HepG2 (cell line): ENCODE results near the gene MTURN. TPM values are rescaled to one million over a fixed set of nuclear protein-coding genes. Genes with fewer than 3 reads are reported as not detected.

Source experiments
- ATAC-seq: fragments of 200-7000 bp; cut with Tn5 transposase; 3 replicates; pipeline ENCODE4 v1.9.1; 2020; ENCODE audit warnings: mild to moderate bottlenecking, moderate library complexity
- BruUV-seq: library from RNA; stranded (reverse); fragments of 400-500 nt; replicated peaks from 2 replicates; lab custom pipeline; 2021; lab: Mats Ljungman, UMichigan
- CTCF ChIA-PET: fragments of 300-600 bp; formaldehyde crosslinking; extraction: SDS; loops from one replicate; lab custom pipeline; 2021; ENCODE audit warnings: low total read pairs, inconsistent platforms, low intra/inter-chr PET ratio; lab: Yijun Ruan, JAX
- POLR2A ChIA-PET: fragments of 350-600 bp; sonication (Branson Sonifier 250); formaldehyde crosslinking; loops from one replicate; lab custom pipeline; 2020; ENCODE audit warnings: antibody characterized with exemption, inconsistent platforms; lab: Yijun Ruan, JAX
- DNase-seq: peaks from one replicate; pipeline ENCODE4 v3.0.0-alpha.2; 2015; ENCODE audit warnings: low spot score
- FAIRE-seq: peaks from 3 replicates; lab custom pipeline; 2011; peaks lifted over from hg19 to GRCh38; lab: Jason Lieb, UNC
- H2AFZ ChIP-seq: one replicate; pipeline ENCODE4 v1.6.1; 2011; ENCODE audit warnings: low read length, inconsistent platforms
- H3K27ac ChIP-seq: fragments of 300-600 bp; 3 replicates; pipeline ENCODE4 v1.8.0; 2011; ENCODE audit warnings: mixed run types, mild to moderate bottlenecking, mixed read lengths, low read length, inconsistent platforms; ENCODE audit not compliant: insufficient read depth; ENCODE audit errors: extremely low read length
- H3K27me3 ChIP-seq, 2 experiments: fragments of 200-600 bp in 1 of 2; 2 replicates in 1 of 2; 3 replicates in 1 of 2; pipeline versions ENCODE4 v1.6.0 to v1.8.0; 2011; ENCODE audit warnings: low read length in 2 of 2, mild to moderate bottlenecking in 2 of 2, moderate library complexity in 2 of 2, inconsistent platforms in 1 of 2; ENCODE audit not compliant: insufficient read depth in 2 of 2, control insufficient read depth in 1 of 2
- H3K36me3 ChIP-seq, 2 experiments: fragments of 200-600 bp in 1 of 2; replicated peaks in 1 of 2; 2 replicates in 1 of 2; 3 replicates in 1 of 2; pipeline versions ENCODE4 v1.5.1 to v1.8.0; 2011; ENCODE audit warnings: low read length in 2 of 2, inconsistent platforms in 1 of 2; ENCODE audit not compliant: insufficient read depth in 2 of 2, control insufficient read depth in 1 of 2
- H3K4me1 ChIP-seq: 2 replicates; pipeline ENCODE4 v1.5.1; 2012; ENCODE audit warnings: low read length, inconsistent platforms; ENCODE audit not compliant: insufficient read depth
- H3K4me2 ChIP-seq: 2 replicates; pipeline ENCODE4 v1.6.0; 2011; ENCODE audit warnings: low read depth, low read length, inconsistent platforms
- H3K4me3 ChIP-seq, 3 experiments: fragments of 200-600 bp in 1 of 3; sonication (generic), shearing (Covaris generic) in 1 of 3; replicated peaks in 1 of 3; 2 replicates each; pipeline ENCODE4 v1.5.1; 2011 to 2016; ENCODE audit warnings: low read length in 3 of 3, inconsistent platforms in 2 of 3, low read depth in 2 of 3, mild to moderate bottlenecking in 2 of 3, control low read depth in 1 of 3, mixed read lengths in 1 of 3; ENCODE audit not compliant: insufficient read depth in 1 of 3
- H3K79me2 ChIP-seq: one replicate; pipeline ENCODE4 v1.6.1; 2011; ENCODE audit warnings: low read length, inconsistent platforms; ENCODE audit not compliant: insufficient read depth
- H3K9ac ChIP-seq: 2 replicates; pipeline ENCODE4 v1.6.0; 2011; ENCODE audit warnings: mild to moderate bottlenecking, low read depth, low read length, inconsistent platforms; ENCODE audit not compliant: insufficient read depth
- H3K9me3 ChIP-seq: 2 replicates; pipeline ENCODE4 v1.5.1; 2012; ENCODE audit warnings: mild to moderate bottlenecking, low read length
- H4K20me1 ChIP-seq: 2 replicates; pipeline ENCODE4 v1.6.0; 2011; ENCODE audit warnings: inconsistent platforms, mild to moderate bottlenecking, low read length, moderate library complexity; ENCODE audit not compliant: insufficient read depth
- ARID4A ChIP-seq: sonication (generic); formaldehyde crosslinking; IDR thresholded peaks from 2 replicates; pipeline ENCODE4 v1.5.0; 2020; ENCODE audit warnings: mild to moderate bottlenecking, missing genetic modification reagents, borderline replicate concordance
- ATF5 ChIP-seq: sonication (generic); formaldehyde crosslinking; IDR thresholded peaks from 2 replicates; pipeline ENCODE4 v1.4.0; 2020; ENCODE audit warnings: mild to moderate bottlenecking, low read depth, missing genetic modification reagents
- GMEB1 ChIP-seq: sonication (generic); formaldehyde crosslinking; IDR thresholded peaks from 2 replicates; pipeline ENCODE4 v1.5.1; 2020; ENCODE audit warnings: missing genetic modification reagents, mild to moderate bottlenecking, borderline replicate concordance
- JUNB ChIP-seq: sonication (generic); formaldehyde crosslinking; IDR thresholded peaks from 2 replicates; pipeline ENCODE4 v1.8.0; 2022; ENCODE audit warnings: missing genetic modification reagents, mild to moderate bottlenecking, borderline replicate concordance
- MED1 ChIP-seq: sonication (generic); formaldehyde crosslinking; IDR thresholded peaks from 2 replicates; pipeline ENCODE4 v1.4.0; 2020; ENCODE audit warnings: missing genetic modification reagents
- PRPF4 ChIP-seq: fragments of 200-400 bp; formaldehyde crosslinking; IDR thresholded peaks from 2 replicates; pipeline ENCODE4 v1.6.1; 2016; ENCODE audit warnings: low read length, low read depth; ENCODE audit not compliant: poor library complexity, severe bottlenecking
- STAT5B ChIP-seq: sonication (generic); formaldehyde crosslinking; IDR thresholded peaks from 2 replicates; pipeline ENCODE4 v1.4.0; 2020; ENCODE audit warnings: missing genetic modification reagents
- ZNF337 ChIP-seq: sonication (generic); formaldehyde crosslinking; IDR thresholded peaks from 2 replicates; pipeline ENCODE4 v1.5.1; 2020; ENCODE audit warnings: missing genetic modification reagents, low read depth, mild to moderate bottlenecking, borderline replicate concordance
- ZSCAN31 ChIP-seq: sonication (generic); formaldehyde crosslinking; IDR thresholded peaks from 2 replicates; pipeline ENCODE4 v1.5.0; 2020; ENCODE audit warnings: low read depth, mild to moderate bottlenecking, missing genetic modification reagents
- WGBS: methylation state at CpG from one replicate; pipeline ENCODE4 v1.1.6; 2017; ENCODE audit warnings: low lambda C conversion rate; 5-methylcytosine and 5-hydroxymethylcytosine counted together
- in situ Hi-C: cut with HindIII; loops from 2 replicates; pipeline ENCODE4 v1.10.0; 2017; ENCODE audit warnings: low pct_unique_long_range_greater_than_20kb; ENCODE audit not compliant: extremely low pct_ligation_motif_present
- intact Hi-C: fragments of 100-400 bp; cut with micrococcal nuclease; formaldehyde crosslinking; loops from one replicate; pipeline ENCODE4 v1.10.0; 2022; ENCODE audit not compliant: unreplicated experiment
- polyA plus RNA-seq, 8 experiments: library from polyadenylated mRNA; depleted of rRNA in 3 of 8; stranded (reverse) in 7 of 8; unstranded in 1 of 8; fragments of >200 nt; fragmentation: Illumina TruSeq in 4 of 8; extraction: Trizol in 4 of 8; gene quantifications; 2 replicates each; pipeline versions ENCODE4 v1.2.1 to v1.2.3, GENCODE V29; 2011 to 2016; ENCODE audit warnings: low read depth in 4 of 8, missing spikeins in 1 of 8, mixed read lengths in 1 of 8; ENCODE audit not compliant: insufficient read depth in 1 of 8
- total RNA-seq, 5 experiments: library from RNA; depleted of rRNA; stranded (reverse); fragments of >200 nt; fragmentation: Illumina TruSeq; extraction: Trizol; gene quantifications; 2 replicates each; pipeline ENCODE4 v1.2.3, GENCODE V29; 2016; ENCODE audit warnings: low read depth in 1 of 5

Gene MTURN
- total and polyA plus RNA-seq, 2 of the 13 experiments (the other 11 are each of a cell fraction or from before 2014, with no cell fraction given), result 5.7 to 7.2 TPM

- H3K9ac ChIP-seq, result no peak overlapping the region
- TF ChIP-seq MED1 (CRISPR knock-in tag) (no peak), STAT5B (CRISPR knock-in tag) (no peak), PRPF4 (no peak), ZNF337 (no peak), ARID4A (CRISPR knock-in tag) (no peak), JUNB (no peak), ATF5 (CRISPR knock-in tag) (no peak), GMEB1 (no peak), ZSCAN31 (no peak)
- H3K27me3 ChIP-seq, result no peaks in the 10 kb centered on the region
- H3K4me3 ChIP-seq, result no peak overlapping the region
- no peaks in the 10 kb centered on the region for H3K79me2 ChIP-seq
- no peak for DNase-seq
- no peaks in the 10 kb centered on the region for H3K9me3 ChIP-seq
- CTCF ChIA-PET, result no interaction called here
- no peak overlapping the region for H3K27ac ChIP-seq
- WGBS, result 88% methylated on average over 6 of the region's 6 CpGs
- no peaks in the 10 kb centered on the region for H4K20me1 ChIP-seq
- no peak for ATAC-seq
- peaks cover 20% of the 10 kb centered on the region for H3K4me1 ChIP-seq
- H2AFZ ChIP-seq, result no peak overlapping the region
- intact Hi-C loops (no loop called here), in situ Hi-C loops (no loop called here)
- 0 out of 5 replicates have a peak, but pooled peaks cover 0 to 5% of the 10 kb centered on the region in 2 experiments for H3K36me3 ChIP-seq
- H3K4me2 ChIP-seq, result no peak overlapping the region
- no TSS peak for BruUV-seq
- FAIRE-seq, result no peak
- POLR2A ChIA-PET, result no interaction called here
Observed at GRCh38 chr7:30145426-30145970, 10.7 kb downstream of the MTURN start.
